ENCODE measurements around the gene WDR88. TPM values are rescaled to one million over a fixed set of nuclear protein-coding genes. Genes with fewer than 3 reads are reported as not detected.

The WDR88 gene
- total and polyA plus RNA-seq, 10 of the 15 experiments (the other 5 are each of a cell fraction or from before 2014, with no cell fraction given) = 0.19 to 0.34 TPM; not detected in 8

GRCh38 chr19:33129901-33130300 lies 2.0 kb upstream of the WDR88 start:
- DNase-seq (ENCODE audit: low read depth, low spot score) (no peak), FAIRE-seq (no peak), ATAC-seq (no peak)
- Histone ChIP-seq H2AFZ (ENCODE audit: control insufficient read depth, low read depth, low read length) (no peak overlapping the region), H3K79me2 (ENCODE audit: control insufficient read depth, insufficient read depth, low read length) (no peaks in the 10 kb centered on the region), H3K4me1 (ENCODE audit: control insufficient read depth, insufficient read depth, low read length) (no peaks in the 10 kb centered on the region), H4K20me1 (ENCODE audit: control insufficient read depth, insufficient read depth) (no peaks in the 10 kb centered on the region), H3K9me3 (replicated peaks; ENCODE audit: control insufficient read depth, insufficient read depth, low read length) (no peaks in the 10 kb centered on the region), H3K36me3 (ENCODE audit: control insufficient read depth in 2 of 2, insufficient read depth in 2 of 2, low read length in 1 of 2) (peaks cover 0 to 3% of the 10 kb centered on the region in 2 experiments; a peak in 1 of 4 replicates), H3K4me3 (no peak overlapping the region), H3K27me3 (replicated peaks in 1 of 2; ENCODE audit: control insufficient read depth in 2 of 2, insufficient read depth in 2 of 2, low read length in 1 of 2) (no peaks in the 10 kb centered on the region), H3K4me2 (ENCODE audit: control insufficient read depth, insufficient read depth) (no peak overlapping the region), H3K27ac (ENCODE audit: control insufficient read depth, insufficient read depth) (no peak overlapping the region), H3K9ac (ENCODE audit: control insufficient read depth, insufficient read depth, low read length) (no peak overlapping the region)
- in situ Hi-C loops (cut with MboI) = no loop called here
- no peak for TF ChIP-seq NR2F1 (conservative IDR thresholded peaks at IDR 0.05)
- no peak for TF ChIP-seq ZNF384 (IDR thresholded peaks at IDR 0.05; ENCODE audit: borderline replicate concordance, low read depth, low read length)
- TF ChIP-seq POLR2AphosphoS5 (IDR thresholded peaks at IDR 0.05; ENCODE audit: low read length) = no peak
- TF ChIP-seq IRF3 (IDR thresholded peaks at IDR 0.05) = no peak
- no peak for TF ChIP-seq PKNOX1 (IDR thresholded peaks at IDR 0.05)
- no peak for TF ChIP-seq STAT1 (conservative IDR thresholded peaks at IDR 0.05)
- no peak for TF ChIP-seq PBX3 (IDR thresholded peaks at IDR 0.05; ENCODE audit: insufficient replicate concordance, low read depth, low read length)
- no peak for TF ChIP-seq NFYA (IDR thresholded peaks at IDR 0.05; ENCODE audit: borderline replicate concordance, low read depth, low read length)
- TF ChIP-seq CEBPZ (IDR thresholded peaks at IDR 0.05; ENCODE audit: low read depth, low read length) = no peak
- TF ChIP-seq POLR2AphosphoS2 (IDR thresholded peaks at IDR 0.05; ENCODE audit: low read depth, low read length) = no peak
- TF ChIP-seq PAX8 (IDR thresholded peaks at IDR 0.05) = no peak
- TF ChIP-seq YY1 (IDR thresholded peaks at IDR 0.05; ENCODE audit: low read depth, low read length) = no peak
- intact Hi-C loops (cut with micrococcal nuclease; ENCODE audit: unreplicated experiment) = loop anchor here (5.0 kb wide), 2 partner anchors 47 to 277 kb away; no protein-coding TSS in a partner anchor
- CTCF ChIA-PET = interaction anchor here (1.1 kb wide), 1 partner anchor 54 kb away, joined by 3 read pairs; no protein-coding TSS in a partner anchor
- SMC1A ChIA-PET (ENCODE audit: uncharacterized antibody, unreplicated experiment) = no interaction called here
- POLR2A ChIA-PET = interaction anchor here (0.6 kb wide), 2 partner anchors 24 to 255 kb away, joined by 3 to 4 read pairs; no protein-coding TSS in a partner anchor
- 91% methylated on average over 6 of the region's 6 CpGs for WGBS (ENCODE audit: insufficient coverage, insufficient replicate concordance, low lambda C conversion rate, missing lambda C conversion rate)
- RAD21 ChIA-PET (ENCODE audit: unreplicated experiment) = interaction anchor here (2.0 kb wide), 1 partner anchor 54 kb away, joined by 4 read pairs; no protein-coding TSS in a partner anchor
- BruUV-seq (replicated peaks) = no TSS peak

Data from GM12878 (cell line).